Stimulated activated naive CD8-positive, alpha-beta T cell treated with anti-CD3 and anti-CD28 coated beads, Interleukin-15, amount 100 ng/mL, for 72 hours (primary cell): ENCODE measurements around the gene ZNF407.
"Not testable (repeated sequence)": the region's sequence is repeated elsewhere in the genome, so short reads cannot be mapped to it uniquely, and the experiment has no call there.

Source experiments
- ATAC-seq: fragments of 150-1000 bp; cut with Tn5 transposase; 2 replicates; pipeline ENCODE4 v1.10.0; 2021; ENCODE audit warnings: mild to moderate bottlenecking, moderate library complexity
- DNase-seq, 2 donors: peaks; one replicate each; pipeline ENCODE4 v3.0.0; 2021 to 2022
- H3K27ac Mint-ChIP-seq, 2 donors: one replicate each; pipeline ENCODE4 v1.8.0; 2022; ENCODE audit warnings: mild to moderate bottlenecking in 2 of 2, mixed read lengths in 2 of 2, moderate library complexity in 2 of 2
- H3K27me3 Mint-ChIP-seq: one replicate; pipeline ENCODE4 v1.8.0; 2022; ENCODE audit warnings: mixed read lengths
- H3K4me1 Mint-ChIP-seq: one replicate; pipeline ENCODE4 v1.8.0; 2022; ENCODE audit warnings: mild to moderate bottlenecking, mixed read lengths
- H3K4me3 Mint-ChIP-seq, 2 donors: one replicate each; pipeline ENCODE4 v1.8.0; 2022; ENCODE audit warnings: mild to moderate bottlenecking in 2 of 2, mixed read lengths in 2 of 2, moderate library complexity in 1 of 2
- H3K9me3 Mint-ChIP-seq, 2 donors: one replicate each; pipeline ENCODE4 v1.8.0; 2022; ENCODE audit warnings: mixed read lengths in 2 of 2

The ZNF407 gene

GRCh38 chr18:75074196-75075015 lies 476.7 kb downstream of the ZNF407 start:
- peaks cover 30% of the 10 kb centered on the region for H3K4me1 Mint-ChIP-seq
- no peak for DNase-seq
- peaks cover 27 to 74% of the 10 kb centered on the region in 2 donors for H3K9me3 Mint-ChIP-seq
- no peaks in the 10 kb centered on the region for H3K27me3 Mint-ChIP-seq
- ATAC-seq, result no peak
- H3K27ac Mint-ChIP-seq, result peak overlapping the region in 1 of 2 donors; percentile 75
- H3K4me3 Mint-ChIP-seq, result no peak overlapping the region

GRCh38 chr18:75075016-75075305 lies 477.3 kb downstream of the ZNF407 start:
- Mint-ChIP-seq H3K4me1 (peaks cover 25% of the 10 kb centered on the region), H3K4me3 (no peak overlapping the region), H3K27me3 (no peaks in the 10 kb centered on the region), H3K9me3 (peaks cover 27 to 76% of the 10 kb centered on the region in 2 donors), H3K27ac (no peak overlapping the region)
- no peak for ATAC-seq
- no peak for DNase-seq

GRCh38 chr18:75075429-75075841 lies 477.8 kb downstream of the ZNF407 start:
- H3K9me3 Mint-ChIP-seq, result peaks cover 27 to 76% of the 10 kb centered on the region in 2 donors
- ATAC-seq, result no peak
- no peak overlapping the region for H3K4me3 Mint-ChIP-seq
- H3K4me1 Mint-ChIP-seq, result peaks cover 20% of the 10 kb centered on the region
- H3K27ac Mint-ChIP-seq, result no peak overlapping the region
- no peaks in the 10 kb centered on the region for H3K27me3 Mint-ChIP-seq
- DNase-seq, result no peak

GRCh38 chr18:75076286-75076685 lies 478.6 kb downstream of the ZNF407 start:
- no peak overlapping the region for H3K4me3 Mint-ChIP-seq
- H3K27me3 Mint-ChIP-seq, result no peaks in the 10 kb centered on the region
- DNase-seq (no peak), ATAC-seq (no peak)
- peaks cover 11% of the 10 kb centered on the region for H3K4me1 Mint-ChIP-seq
- peaks cover 27 to 76% of the 10 kb centered on the region in 2 donors for H3K9me3 Mint-ChIP-seq
- peak overlapping the region in 1 of 2 donors; percentile 19 for H3K27ac Mint-ChIP-seq

- DNase-seq, result no peak
- no peak for ATAC-seq
- H3K4me3 Mint-ChIP-seq, result no peak overlapping the region
Observed at GRCh38 chr18:75081486-75081885, 483.8 kb downstream of the ZNF407 start.

GRCh38 chr18:75083131-75083530 lies 485.5 kb downstream of the ZNF407 start:
- DNase-seq (no peak), ATAC-seq (no peak)
- Mint-ChIP-seq H3K4me1 (no peaks in the 10 kb centered on the region), H3K9me3 (peaks cover 7 to 34% of the 10 kb centered on the region in 2 donors), H3K27ac (peak overlapping the region in 1 of 2 donors; percentile 4), H3K4me3 (no peak overlapping the region), H3K27me3 (no peaks in the 10 kb centered on the region)

More at GRCh38 chr18:75081486-75081885, 483.8 kb downstream of the ZNF407 start:
- Mint-ChIP-seq H3K27ac (no peak overlapping the region), H3K4me1 (no peaks in the 10 kb centered on the region), H3K27me3 (no peaks in the 10 kb centered on the region), H3K9me3 (peaks cover 22 to 47% of the 10 kb centered on the region in 2 donors)

GRCh38 chr18:75083761-75084160 lies 486.1 kb downstream of the ZNF407 start:
- DNase-seq (no peak), ATAC-seq (no peak)

GRCh38 chr18:75085676-75086075 lies 488.0 kb downstream of the ZNF407 start:
- not testable (repeated sequence) for H3K4me1 Mint-ChIP-seq, DNase-seq, H3K27ac Mint-ChIP-seq, ATAC-seq, H3K4me3 Mint-ChIP-seq, H3K27me3 Mint-ChIP-seq
- H3K9me3 Mint-ChIP-seq, result peaks cover 5 to 20% of the 10 kb centered on the region in 2 donors

More at GRCh38 chr18:75083761-75084160, 486.1 kb downstream of the ZNF407 start:
- Mint-ChIP-seq H3K4me3 (no peak overlapping the region), H3K9me3 (peaks cover 5 to 28% of the 10 kb centered on the region in 2 donors), H3K4me1 (no peaks in the 10 kb centered on the region), H3K27ac (no peak overlapping the region), H3K27me3 (no peaks in the 10 kb centered on the region)

- ATAC-seq (no peak), DNase-seq (no peak)
- no peak overlapping the region for H3K27ac Mint-ChIP-seq
- no peaks in the 10 kb centered on the region for H3K4me1 Mint-ChIP-seq
- no peak overlapping the region for H3K4me3 Mint-ChIP-seq
- H3K9me3 Mint-ChIP-seq, result peaks cover 5 to 20% of the 10 kb centered on the region in 2 donors
- no peaks in the 10 kb centered on the region for H3K27me3 Mint-ChIP-seq
Observed at GRCh38 chr18:75086494-75087034, 488.9 kb downstream of the ZNF407 start.

GRCh38 chr18:75087119-75088020 lies 489.7 kb downstream of the ZNF407 start:
- DNase-seq (no peak), ATAC-seq (no peak)
- Mint-ChIP-seq H3K27ac (no peak overlapping the region), H3K27me3 (no peaks in the 10 kb centered on the region), H3K4me3 (no peak overlapping the region), H3K9me3 (peaks cover 5 to 20% of the 10 kb centered on the region in 2 donors), H3K4me1 (no peaks in the 10 kb centered on the region)

- Mint-ChIP-seq H3K4me1 (no peaks in the 10 kb centered on the region), H3K27me3 (no peaks in the 10 kb centered on the region), H3K9me3 (peaks cover 5 to 14% of the 10 kb centered on the region in 2 donors), H3K4me3 (no peak overlapping the region), H3K27ac (no peak overlapping the region)
- DNase-seq, result no peak
- ATAC-seq, result peak; percentile 53
Observed at GRCh38 chr18:75088021-75088506, 490.4 kb downstream of the ZNF407 start.

- Mint-ChIP-seq H3K27ac (no peak overlapping the region), H3K9me3 (peaks cover 5 to 13% of the 10 kb centered on the region in 2 donors), H3K4me1 (no peaks in the 10 kb centered on the region), H3K27me3 (no peaks in the 10 kb centered on the region), H3K4me3 (no peak overlapping the region)
- DNase-seq (no peak), ATAC-seq (peak; percentile 52)
Observed at GRCh38 chr18:75088622-75089211, 491.0 kb downstream of the ZNF407 start.

GRCh38 chr18:75089748-75090327 lies 492.2 kb downstream of the ZNF407 start:
- peaks cover 5 to 13% of the 10 kb centered on the region in 2 donors for H3K9me3 Mint-ChIP-seq
- H3K4me3 Mint-ChIP-seq, result no peak overlapping the region

GRCh38 chr18:75090336-75090735 lies 492.7 kb downstream of the ZNF407 start:
- no peak overlapping the region for H3K27ac Mint-ChIP-seq

More at GRCh38 chr18:75089748-75090327, 492.2 kb downstream of the ZNF407 start:
- ATAC-seq, result no peak
- DNase-seq, result no peak
- H3K27me3 Mint-ChIP-seq, result no peaks in the 10 kb centered on the region
- no peak overlapping the region for H3K27ac Mint-ChIP-seq
- H3K4me1 Mint-ChIP-seq, result no peaks in the 10 kb centered on the region

More at GRCh38 chr18:75090336-75090735, 492.7 kb downstream of the ZNF407 start:
- H3K4me3 Mint-ChIP-seq, result no peak overlapping the region
- no peak for ATAC-seq
- no peak for DNase-seq
- H3K27me3 Mint-ChIP-seq, result no peaks in the 10 kb centered on the region
- H3K4me1 Mint-ChIP-seq, result no peaks in the 10 kb centered on the region
- peaks cover 5 to 15% of the 10 kb centered on the region in 2 donors for H3K9me3 Mint-ChIP-seq
